SK-N-SH treated with all-trans-retinoic acid at 6 μM for 48 hours (cell line): ENCODE measurements around the gene LETMD1.

Experiments used
- ATAC-seq: fragments of 200-7000 bp; cut with Tn5 transposase; 3 replicates; pipeline ENCODE4 v1.9.1; 2020; ENCODE audit warnings: mild to moderate bottlenecking, moderate library complexity
- ARNTL ChIP-seq: fragments of 450-650 bp; formaldehyde crosslinking; IDR thresholded peaks from 2 replicates; pipeline ENCODE4 v1.5.0; 2020; ENCODE audit warnings: low read depth, mild to moderate bottlenecking, moderate library complexity, borderline replicate concordance
- CREB5 ChIP-seq: fragments of 250-450 bp; sonication (Bioruptor Pico); IDR thresholded peaks from 2 replicates; pipeline ENCODE4 v1.5.1; 2020; ENCODE audit warnings: low read depth, mild to moderate bottlenecking, moderate library complexity
- CSDC2 ChIP-seq: fragments of 250-450 bp; sonication (Bioruptor Pico); IDR thresholded peaks from 2 replicates; pipeline ENCODE4 v1.5.0; 2020; ENCODE audit warnings: mild to moderate bottlenecking, moderate library complexity
- CSRNP3 ChIP-seq: fragments of 250-450 bp; sonication (Bioruptor Pico); IDR thresholded peaks from 2 replicates; pipeline ENCODE4 v1.5.1; 2021; ENCODE audit warnings: mild to moderate bottlenecking, moderate library complexity
- ESRRG ChIP-seq: fragments of 250-450 bp; sonication (Bioruptor Pico); IDR thresholded peaks from 2 replicates; pipeline ENCODE4 v1.6.1; 2021; ENCODE audit warnings: mild to moderate bottlenecking
- GLIS3 ChIP-seq: fragments of 250-450 bp; sonication (Bioruptor Pico); IDR thresholded peaks from 2 replicates; pipeline ENCODE4 v1.5.0; 2020; ENCODE audit warnings: mild to moderate bottlenecking, moderate library complexity
- OSR1 ChIP-seq: fragments of 250-450 bp; sonication (Bioruptor Pico); IDR thresholded peaks from 2 replicates; pipeline ENCODE4 v1.8.0; 2022; ENCODE audit warnings: moderate library complexity, mild to moderate bottlenecking, inconsistent platforms
- POU6F1 ChIP-seq: fragments of 250-450 bp; sonication (Bioruptor Pico); IDR thresholded peaks from 2 replicates; pipeline ENCODE4 v1.8.0; 2021; ENCODE audit warnings: low read depth, mild to moderate bottlenecking, moderate library complexity, borderline replicate concordance
- PPARA ChIP-seq: fragments of 250-450 bp; sonication (Bioruptor Pico); IDR thresholded peaks from 2 replicates; pipeline ENCODE4 v1.5.0; 2020; ENCODE audit warnings: mild to moderate bottlenecking, borderline replicate concordance
- RARB ChIP-seq: fragments of 250-450 bp; sonication (Bioruptor Pico); IDR thresholded peaks from 2 replicates; pipeline ENCODE4 v1.8.0; 2021; ENCODE audit warnings: mild to moderate bottlenecking, moderate library complexity
- SNAI2 ChIP-seq: fragments of 250-450 bp; sonication (Bioruptor Pico); IDR thresholded peaks from 2 replicates; pipeline ENCODE4 v1.5.0; 2020; ENCODE audit warnings: mild to moderate bottlenecking, moderate library complexity
- TCF4 ChIP-seq: fragments of 250-450 bp; sonication (Bioruptor Pico); IDR thresholded peaks from 2 replicates; pipeline ENCODE4 v1.8.0; 2021; ENCODE audit warnings: mild to moderate bottlenecking, moderate library complexity, borderline replicate concordance
- TOX ChIP-seq: fragments of 250-450 bp; sonication (Bioruptor Pico); IDR thresholded peaks from 2 replicates; pipeline ENCODE4 v1.8.0; 2021; ENCODE audit warnings: mild to moderate bottlenecking, moderate library complexity, borderline replicate concordance
- TSHZ2 ChIP-seq: fragments of 250-450 bp; sonication (Bioruptor Pico); IDR thresholded peaks from 2 replicates; pipeline ENCODE4 v1.5.0; 2020; ENCODE audit warnings: mild to moderate bottlenecking, moderate library complexity
- ZC3H10 ChIP-seq: fragments of 250-450 bp; sonication (Bioruptor Pico); IDR thresholded peaks from 2 replicates; pipeline ENCODE4 v1.5.1; 2021; ENCODE audit warnings: mild to moderate bottlenecking, moderate library complexity
- ZFP3 ChIP-seq: fragments of 250-450 bp; sonication (Bioruptor Pico); IDR thresholded peaks from 2 replicates; pipeline ENCODE4 v1.5.0; 2020; ENCODE audit warnings: mild to moderate bottlenecking, moderate library complexity
- ZFP30 ChIP-seq: fragments of 450-650 bp; formaldehyde crosslinking; IDR thresholded peaks from 2 replicates; pipeline ENCODE4 v1.5.0; 2022; ENCODE audit warnings: mild to moderate bottlenecking, moderate library complexity
- ZNF565 ChIP-seq: fragments of 450-650 bp; formaldehyde crosslinking; conservative IDR thresholded peaks from 2 replicates; pipeline ENCODE4 v1.5.0; 2020; ENCODE audit warnings: low read depth, mild to moderate bottlenecking, moderate library complexity
- ZNF70 ChIP-seq: fragments of 450-650 bp; formaldehyde crosslinking; IDR thresholded peaks from 2 replicates; pipeline ENCODE4 v1.5.0; 2020; ENCODE audit warnings: mild to moderate bottlenecking, moderate library complexity
- ZNF8 ChIP-seq: fragments of 450-650 bp; formaldehyde crosslinking; IDR thresholded peaks from 2 replicates; pipeline ENCODE4 v1.5.0; 2020; ENCODE audit warnings: mild to moderate bottlenecking, moderate library complexity

The LETMD1 gene

GRCh38 chr12:51080136-51080535 is 32.0 kb downstream of the LETMD1 start (continued):
- TF ChIP-seq ZNF565 (CRISPR knock-in tag) (no peak), TOX (CRISPR knock-in tag) (no peak), TCF4 (CRISPR knock-in tag) (no peak), ZFP3 (no peak), PPARA (CRISPR knock-in tag) (no peak), RARB (no peak), ZC3H10 (no peak)

- no peak for TF ChIP-seq CSDC2 (CRISPR knock-in tag)
- TF ChIP-seq ZNF70, result no peak
- TF ChIP-seq CSRNP3 (CRISPR knock-in tag), result no peak
- TF ChIP-seq TSHZ2 (CRISPR knock-in tag), result no peak
- TF ChIP-seq TCF4 (CRISPR knock-in tag), result no peak
- no peak for TF ChIP-seq ZNF8 (CRISPR knock-in tag)
- no peak for ATAC-seq
Observed at GRCh38 chr12:51081421-51081820, 33.3 kb downstream of the LETMD1 start.

GRCh38 chr12:51082561-51083125 is 34.5 kb downstream of the LETMD1 start:
- TF ChIP-seq CSDC2 (CRISPR knock-in tag) (no peak), OSR1 (CRISPR knock-in tag) (no peak), TOX (CRISPR knock-in tag) (no peak), PPARA (CRISPR knock-in tag) (no peak), TCF4 (CRISPR knock-in tag) (no peak), ZNF8 (CRISPR knock-in tag) (no peak), CREB5 (CRISPR knock-in tag) (no peak), ZNF565 (CRISPR knock-in tag) (no peak), ZNF70 (no peak), SNAI2 (CRISPR knock-in tag) (no peak), POU6F1 (CRISPR knock-in tag) (no peak), RARB (no peak), ARNTL (CRISPR knock-in tag) (no peak)
- ATAC-seq, result peak; percentile 53

GRCh38 chr12:51083126-51083833 is 35.2 kb downstream of the LETMD1 start, which contains the start of gene CSRNP2:
TSS of gene CSRNP2 (minus strand) at chr12:51083596. CDS start at chr12:51076561, 7,035 bp downstream.
- TF ChIP-seq GLIS3 (CRISPR knock-in tag), result peak; percentile 46; the same call in 1 of the 2 replicates
- no peak for TF ChIP-seq SNAI2 (CRISPR knock-in tag)
- TF ChIP-seq, all 23 proteins: peak for 1
- peak; percentile 98 for ATAC-seq

- ATAC-seq, result no peak
Observed at GRCh38 chr12:51085757-51086156, 37.6 kb downstream of the LETMD1 start.

More at GRCh38 chr12:51085757-51086156, 37.6 kb downstream of the LETMD1 start:
- TF ChIP-seq ESRRG (CRISPR knock-in tag), result no peak
- TF ChIP-seq ZFP30 (CRISPR knock-in tag), result no peak
